NCI-H524 (cell line): ENCODE data around the gene IGFBP2.

Experiments used
- DNase-seq, 2 experiments: peaks; one replicate each; lab custom pipeline; 2025; lab: John Stamatoyannopoulos, UW

Gene IGFBP2

GRCh38 chr2:216701544-216701943, 68.3 kb downstream of the IGFBP2 start:
- no peak for DNase-seq

DNA sequence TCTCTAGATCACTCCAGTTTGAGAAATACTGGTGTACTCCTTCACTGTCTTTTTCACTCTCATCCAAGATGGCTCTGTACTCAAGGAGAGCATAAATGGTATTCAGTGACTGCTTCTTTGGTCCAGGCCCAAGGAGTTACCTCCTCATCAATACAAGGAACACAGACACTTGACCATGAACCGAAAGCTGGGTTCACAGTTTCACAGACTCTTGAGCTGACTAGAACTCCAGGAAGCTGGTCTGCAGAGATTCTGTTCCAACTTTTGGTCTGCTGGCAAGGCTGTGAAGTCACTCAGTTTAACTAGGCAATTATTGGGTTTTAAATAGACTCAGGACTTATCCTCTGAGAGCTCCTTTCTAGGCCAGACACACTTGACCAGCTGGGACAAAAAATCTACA, 69.5 kb downstream of the IGFBP2 start:
- no peak for DNase-seq

GRCh38 chr2:216710551-216711301, 77.5 kb downstream of the IGFBP2 start:
- DNase-seq = no peak

DNA sequence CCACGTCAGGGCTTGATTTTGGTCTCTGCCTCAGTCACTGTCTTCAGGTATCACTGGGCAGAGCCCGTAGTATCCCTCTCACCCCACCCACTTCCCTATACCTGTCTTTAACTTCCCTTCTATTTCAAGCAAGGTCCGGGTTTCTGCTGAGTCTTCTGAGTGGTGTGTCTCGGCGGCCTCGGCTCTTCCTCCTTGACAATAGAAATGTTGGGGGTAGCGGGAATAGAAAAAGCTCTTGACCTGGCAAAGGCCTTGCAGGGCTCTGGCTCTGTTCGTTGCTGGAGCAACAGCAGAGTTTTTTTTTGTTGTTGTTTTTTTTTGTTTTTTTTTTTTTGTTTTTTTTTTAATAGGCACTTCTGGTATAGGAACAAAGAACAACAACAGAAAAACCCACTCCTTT, 78.1 kb downstream of the IGFBP2 start:
- no peak for DNase-seq

DNA sequence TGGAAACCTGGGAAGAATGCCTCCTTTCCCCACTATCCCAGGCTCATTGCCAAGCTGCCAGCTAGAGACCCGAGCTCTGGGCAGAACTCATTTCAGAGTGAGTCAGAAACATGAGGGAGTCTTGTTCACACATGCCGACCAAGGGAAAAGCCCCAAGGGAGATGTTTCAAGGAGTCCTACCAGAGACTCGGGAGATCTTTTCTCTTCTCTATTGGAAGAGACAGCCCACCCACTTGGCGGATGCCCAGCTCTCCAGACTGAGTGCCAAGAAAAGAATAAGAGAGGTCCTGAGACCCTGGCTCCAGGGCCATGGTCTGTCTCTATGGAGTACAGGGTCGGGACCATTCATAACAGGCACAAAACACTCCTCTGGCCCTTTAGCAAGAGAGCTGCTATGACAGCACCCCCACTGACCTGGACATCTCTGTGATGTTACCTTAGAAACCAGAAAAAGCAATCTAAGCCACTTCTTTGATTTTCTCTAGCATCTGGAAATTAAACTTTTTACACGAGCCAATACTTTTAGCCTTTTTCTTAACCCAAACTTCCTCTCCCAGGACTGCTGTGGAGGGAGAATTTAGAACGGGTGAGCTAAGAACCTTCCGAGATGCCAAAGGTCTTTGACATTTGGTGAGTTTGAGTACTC, 80.6 kb downstream of the IGFBP2 start:
- no peak for DNase-seq
